HEK293T (cell line): ENCODE results near the gene UPP1.

Experiments used
- BHLHE40 ChIP-seq: fragments of 450-650 bp; IDR thresholded peaks from 2 replicates; pipeline ENCODE4 v1.6.1; 2016; ENCODE audit warnings: mild to moderate bottlenecking, moderate library complexity, borderline replicate concordance
- CTBP1 ChIP-seq: fragments of 450-650 bp; IDR thresholded peaks from 2 replicates; pipeline ENCODE4 v1.6.1; 2016; ENCODE audit warnings: borderline replicate concordance
- FOXA1 ChIP-seq: fragments of 450-650 bp; IDR thresholded peaks from 2 replicates; pipeline ENCODE4 v1.6.1; 2016; ENCODE audit warnings: mild to moderate bottlenecking
- FOXK2 ChIP-seq: fragments of 450-650 bp; IDR thresholded peaks from 2 replicates; pipeline ENCODE4 v1.6.1; 2016; ENCODE audit warnings: mild to moderate bottlenecking
- HDGF ChIP-seq: fragments of 450-650 bp; IDR thresholded peaks from 2 replicates; pipeline ENCODE4 v1.6.1; 2017; ENCODE audit warnings: antibody characterized with exemption, borderline replicate concordance
- PKNOX1 ChIP-seq: fragments of 450-650 bp; IDR thresholded peaks from 2 replicates; pipeline ENCODE4 v1.6.1; 2016
- SP1 ChIP-seq: fragments of 450-650 bp; IDR thresholded peaks from 2 replicates; pipeline ENCODE4 v1.6.1; 2017
- TARDBP ChIP-seq: fragments of 450-650 bp; IDR thresholded peaks from 2 replicates; pipeline ENCODE4 v1.6.1; 2016

DNA sequence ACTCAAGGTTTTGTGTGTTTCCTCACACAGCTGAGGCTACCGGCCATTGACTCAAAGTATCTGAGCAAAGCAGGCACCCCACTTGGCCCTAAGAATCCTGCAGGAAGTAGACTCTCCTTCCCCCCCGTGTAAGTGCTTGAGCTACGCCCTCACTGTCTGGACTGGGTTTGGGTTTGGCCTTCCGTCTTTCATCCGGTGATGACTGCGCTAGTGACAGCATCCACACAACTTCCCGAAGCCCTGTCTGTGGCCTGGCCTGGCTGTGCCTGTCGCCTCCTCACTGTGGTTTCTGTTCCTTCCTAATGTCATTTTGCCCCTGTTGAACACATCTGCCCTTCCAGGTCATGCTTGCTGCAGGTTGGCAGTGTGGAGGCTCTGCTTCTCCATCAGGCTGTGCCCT, 39.2 kb upstream of the UPP1 start:
- TF ChIP-seq HDGF = no peak
- TF ChIP-seq FOXA1 = no peak
- TF ChIP-seq SP1 = no peak
- no peak for TF ChIP-seq TARDBP
- TF ChIP-seq PKNOX1 = no peak
- no peak for TF ChIP-seq FOXK2
- TF ChIP-seq CTBP1 = no peak
- no peak for TF ChIP-seq BHLHE40
